KMS-11 (cell line): ENCODE measurements around the gene APOBEC3C.
"Not testable (repeated sequence)": the region's sequence is repeated elsewhere in the genome, so short reads cannot be mapped to it uniquely, and the experiment has no call there.

Experiments used
- H2AFZ ChIP-seq: fragments of 200-600 bp; sonication (generic); 2 replicates; pipeline ENCODE4 v1.6.1; 2016; ENCODE audit warnings: antibody characterized with exemption, mixed run types, low read depth
- H3K27ac ChIP-seq: fragments of 200-600 bp; sonication (generic); 2 replicates; pipeline ENCODE4 v1.6.1; 2016; ENCODE audit warnings: mild to moderate bottlenecking, mixed run types
- H3K27me3 ChIP-seq: fragments of 200-600 bp; sonication (generic); 2 replicates; pipeline ENCODE4 v1.6.1; 2017; ENCODE audit warnings: mild to moderate bottlenecking, low read depth, mixed run types, moderate library complexity; ENCODE audit not compliant: insufficient read depth
- H3K36me3 ChIP-seq: fragments of 200-600 bp; sonication (generic); 2 replicates; pipeline ENCODE4 v1.6.1; 2017; ENCODE audit warnings: mild to moderate bottlenecking, mixed run types; ENCODE audit not compliant: insufficient read depth
- H3K4me1 ChIP-seq: fragments of 200-600 bp; sonication (generic); 2 replicates; pipeline ENCODE4 v1.6.1; 2016; ENCODE audit warnings: mild to moderate bottlenecking, low read depth, mixed run types; ENCODE audit not compliant: poor library complexity, severe bottlenecking
- H3K4me2 ChIP-seq: fragments of 200-600 bp; sonication (generic); 2 replicates; pipeline ENCODE4 v1.7.0; 2016; ENCODE audit warnings: mild to moderate bottlenecking, mixed run types
- H3K4me3 ChIP-seq: fragments of 200-600 bp; sonication (generic); IDR thresholded peaks from 2 replicates; pipeline ENCODE4 v1.6.1; 2017; ENCODE audit warnings: low read depth, low read length, mixed read lengths; ENCODE audit not compliant: insufficient read depth
- H3K79me2 ChIP-seq: fragments of 200-600 bp; sonication (generic); 2 replicates; pipeline ENCODE4 v1.6.1; 2016; ENCODE audit warnings: low read depth, mixed run types; ENCODE audit not compliant: insufficient read depth
- H3K9ac ChIP-seq: fragments of 200-600 bp; sonication (generic); 2 replicates; pipeline ENCODE4 v1.6.1; 2016; ENCODE audit warnings: mild to moderate bottlenecking, mixed run types
- H4K20me1 ChIP-seq: fragments of 200-600 bp; sonication (generic); 2 replicates; pipeline ENCODE4 v1.6.1; 2016; ENCODE audit warnings: mild to moderate bottlenecking, mixed run types; ENCODE audit not compliant: insufficient read depth
- TF ChIP-seq, protein P1 (sequence below): fragments of 200-600 bp; sonication (generic); conservative IDR thresholded peaks from 2 replicates; pipeline ENCODE4 v1.6.1; 2017; ENCODE audit warnings: low read depth, mild to moderate bottlenecking, antibody characterized with exemption, low read length, moderate library complexity, mixed read lengths

APOBEC3C gene

DNA sequence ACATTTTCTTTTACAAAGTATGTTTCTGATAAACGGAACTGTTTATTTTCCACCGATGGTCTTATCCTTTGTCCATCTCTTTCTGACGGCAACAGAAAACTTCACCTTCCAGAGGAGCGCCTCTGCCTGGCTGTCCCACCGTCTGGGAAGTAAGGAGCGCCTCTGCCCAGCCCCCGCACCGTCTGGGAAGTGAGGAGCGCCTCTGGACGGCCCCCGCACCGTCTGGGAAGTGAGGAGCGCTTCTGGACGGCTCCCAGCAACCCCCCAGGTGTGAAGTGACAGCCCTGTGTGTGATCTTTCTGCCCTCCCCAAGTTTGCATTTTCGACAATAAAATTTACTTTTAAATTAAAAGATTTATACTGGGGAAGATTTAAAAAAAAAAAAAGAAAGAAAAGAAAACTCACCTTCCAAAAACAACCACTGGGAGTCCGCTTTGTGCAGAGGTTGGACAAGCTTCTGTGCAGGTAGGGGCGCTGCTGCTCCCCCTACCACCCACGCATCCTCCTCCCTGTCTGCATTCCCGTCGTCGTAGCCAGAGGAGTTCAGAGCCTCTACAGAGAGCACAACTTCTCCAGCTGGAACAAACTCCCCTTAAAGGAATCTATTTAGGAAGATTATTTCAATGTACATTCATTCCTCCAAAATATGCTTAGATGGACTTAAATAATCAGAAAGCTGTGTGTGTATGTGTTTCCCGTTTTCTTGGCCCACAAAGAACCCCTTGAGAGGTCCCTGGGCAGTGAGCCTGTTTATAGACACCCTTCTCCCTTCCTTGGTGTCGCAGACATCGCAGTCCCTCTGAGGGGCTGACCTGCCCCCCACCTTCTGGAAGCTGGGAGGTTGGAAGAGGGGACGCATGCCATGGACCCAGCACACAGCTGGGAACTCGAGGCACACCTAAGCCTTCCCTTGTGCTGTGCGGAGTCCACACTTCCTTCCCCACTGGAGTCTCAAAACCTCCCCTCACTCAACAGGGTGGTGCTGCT lies 32.8 kb upstream of the APOBEC3C start:
- H4K20me1 ChIP-seq, result no peaks in the 10 kb centered on the region
- H3K4me3 ChIP-seq, result no peak overlapping the region
- H3K4me1 ChIP-seq, result peaks cover 5% of the 10 kb centered on the region
- H3K79me2 ChIP-seq, result no peaks in the 10 kb centered on the region
- H3K4me2 ChIP-seq, result no peak overlapping the region
- no peak overlapping the region for H3K27ac ChIP-seq
- no peak overlapping the region for H3K9ac ChIP-seq
- H2AFZ ChIP-seq, result no peak overlapping the region; the same call in 1 of the 2 replicates
- H3K27me3 ChIP-seq, result no peaks in the 10 kb centered on the region
- TF ChIP-seq, protein P1, sequence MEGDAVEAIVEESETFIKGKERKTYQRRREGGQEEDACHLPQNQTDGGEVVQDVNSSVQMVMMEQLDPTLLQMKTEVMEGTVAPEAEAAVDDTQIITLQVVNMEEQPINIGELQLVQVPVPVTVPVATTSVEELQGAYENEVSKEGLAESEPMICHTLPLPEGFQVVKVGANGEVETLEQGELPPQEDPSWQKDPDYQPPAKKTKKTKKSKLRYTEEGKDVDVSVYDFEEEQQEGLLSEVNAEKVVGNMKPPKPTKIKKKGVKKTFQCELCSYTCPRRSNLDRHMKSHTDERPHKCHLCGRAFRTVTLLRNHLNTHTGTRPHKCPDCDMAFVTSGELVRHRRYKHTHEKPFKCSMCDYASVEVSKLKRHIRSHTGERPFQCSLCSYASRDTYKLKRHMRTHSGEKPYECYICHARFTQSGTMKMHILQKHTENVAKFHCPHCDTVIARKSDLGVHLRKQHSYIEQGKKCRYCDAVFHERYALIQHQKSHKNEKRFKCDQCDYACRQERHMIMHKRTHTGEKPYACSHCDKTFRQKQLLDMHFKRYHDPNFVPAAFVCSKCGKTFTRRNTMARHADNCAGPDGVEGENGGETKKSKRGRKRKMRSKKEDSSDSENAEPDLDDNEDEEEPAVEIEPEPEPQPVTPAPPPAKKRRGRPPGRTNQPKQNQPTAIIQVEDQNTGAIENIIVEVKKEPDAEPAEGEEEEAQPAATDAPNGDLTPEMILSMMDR, result no peak
- no peaks in the 10 kb centered on the region for H3K36me3 ChIP-seq

DNA sequence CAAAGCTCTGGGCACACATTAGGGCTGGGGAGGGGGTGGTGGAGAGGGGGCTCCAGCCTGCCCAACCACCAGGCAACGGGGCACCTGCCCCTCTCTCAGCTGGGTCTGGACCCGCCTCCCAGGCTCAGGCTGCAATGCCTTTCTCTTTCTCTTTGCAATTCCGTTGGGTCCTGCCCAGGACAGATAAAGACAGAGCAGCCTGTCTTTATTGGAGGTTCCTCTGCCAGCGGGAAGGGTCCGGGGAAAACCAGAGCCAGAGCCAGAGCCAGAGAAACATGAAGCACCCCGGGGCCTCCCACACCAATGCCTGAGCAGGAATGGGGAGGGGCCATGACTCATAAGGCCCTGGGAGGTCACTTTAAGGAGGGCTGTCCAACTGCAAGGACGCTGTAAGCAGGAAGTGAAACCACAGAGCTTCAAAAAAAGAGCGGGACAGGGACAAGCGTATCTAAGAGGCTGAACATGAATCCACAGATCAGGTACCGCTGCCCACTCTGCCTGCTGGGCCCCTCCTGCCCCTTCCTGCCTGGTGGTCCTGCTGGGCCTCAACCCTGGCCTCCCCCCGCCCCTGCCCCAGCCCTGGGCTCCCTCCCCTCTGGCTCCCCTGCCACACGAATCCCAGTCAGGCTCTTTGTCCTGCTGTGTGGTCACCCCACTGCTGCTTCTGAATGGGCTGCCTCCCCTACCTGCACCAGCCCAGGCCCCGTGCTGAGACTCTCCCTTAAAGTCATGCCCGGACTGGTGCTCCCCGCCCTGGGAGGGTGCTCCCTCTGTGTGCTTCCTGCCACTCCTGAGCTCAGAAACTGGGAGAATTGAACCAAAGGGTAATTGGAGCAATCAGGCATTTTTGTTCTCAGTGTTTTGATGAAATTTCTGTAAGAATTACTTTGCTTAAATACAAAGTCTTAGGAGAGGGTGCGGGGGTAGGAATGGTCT lies 31.8 kb upstream of the APOBEC3C start, which contains the start of gene APOBEC3B:
APOBEC3B (plus strand) TSS at position 356 of the 936 bp plus-strand sequence; CDS start at position 463, 107 bp downstream.
- Histone ChIP-seq H3K4me3 (no peak within 1 kb of the TSS), H2AFZ (peak within 1 kb of the TSS; percentile 30; the same call in 1 of the 2 replicates), H3K4me2 (no peak within 1 kb of the TSS), H3K27me3 (no peaks in the 10 kb centered on the region), H4K20me1 (no peaks in the 10 kb centered on the region), H3K79me2 (no peaks in the 10 kb centered on the region), H3K4me1 (peaks cover 5% of the 10 kb centered on the region), H3K9ac (peak within 1 kb of the TSS; percentile 39; the same call in 1 of the 2 replicates), H3K36me3 (no peaks in the 10 kb centered on the region), H3K27ac (peak within 1 kb of the TSS; percentile 50)
- TF ChIP-seq, protein P1, result no peak

DNA sequence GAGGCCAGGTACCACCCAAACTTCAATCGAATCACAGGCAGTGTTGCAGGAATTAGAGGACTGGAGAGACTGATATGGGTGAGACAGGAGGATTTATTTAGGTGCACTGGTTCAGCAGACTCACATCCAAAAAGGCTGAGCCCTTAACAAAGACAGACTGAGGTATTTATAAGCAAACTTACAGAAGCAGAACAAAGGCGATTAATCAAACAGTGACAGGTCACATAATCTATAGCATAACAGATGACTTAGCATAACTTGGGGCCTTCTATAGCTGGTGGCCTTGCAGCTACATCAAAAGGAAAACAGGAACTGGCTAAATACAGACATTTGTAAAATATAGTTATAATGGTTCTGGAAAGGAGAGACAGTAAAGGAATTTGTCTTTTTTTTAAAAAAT lies 29.8 kb upstream of the APOBEC3C start:
- no peak overlapping the region for H3K4me3 ChIP-seq
- H2AFZ ChIP-seq, result no peak overlapping the region
- no peaks in the 10 kb centered on the region for H3K36me3 ChIP-seq
- no peak overlapping the region; the same call in 1 of the 2 replicates for H3K4me2 ChIP-seq
- H3K27ac ChIP-seq, result peak overlapping the region; percentile 66
- H3K4me1 ChIP-seq, result peaks cover 5% of the 10 kb centered on the region
- H3K27me3 ChIP-seq, result no peaks in the 10 kb centered on the region
- H4K20me1 ChIP-seq, result no peaks in the 10 kb centered on the region
- no peak overlapping the region for H3K9ac ChIP-seq
- no peaks in the 10 kb centered on the region for H3K79me2 ChIP-seq
- TF ChIP-seq, protein P1, result no peak

DNA sequence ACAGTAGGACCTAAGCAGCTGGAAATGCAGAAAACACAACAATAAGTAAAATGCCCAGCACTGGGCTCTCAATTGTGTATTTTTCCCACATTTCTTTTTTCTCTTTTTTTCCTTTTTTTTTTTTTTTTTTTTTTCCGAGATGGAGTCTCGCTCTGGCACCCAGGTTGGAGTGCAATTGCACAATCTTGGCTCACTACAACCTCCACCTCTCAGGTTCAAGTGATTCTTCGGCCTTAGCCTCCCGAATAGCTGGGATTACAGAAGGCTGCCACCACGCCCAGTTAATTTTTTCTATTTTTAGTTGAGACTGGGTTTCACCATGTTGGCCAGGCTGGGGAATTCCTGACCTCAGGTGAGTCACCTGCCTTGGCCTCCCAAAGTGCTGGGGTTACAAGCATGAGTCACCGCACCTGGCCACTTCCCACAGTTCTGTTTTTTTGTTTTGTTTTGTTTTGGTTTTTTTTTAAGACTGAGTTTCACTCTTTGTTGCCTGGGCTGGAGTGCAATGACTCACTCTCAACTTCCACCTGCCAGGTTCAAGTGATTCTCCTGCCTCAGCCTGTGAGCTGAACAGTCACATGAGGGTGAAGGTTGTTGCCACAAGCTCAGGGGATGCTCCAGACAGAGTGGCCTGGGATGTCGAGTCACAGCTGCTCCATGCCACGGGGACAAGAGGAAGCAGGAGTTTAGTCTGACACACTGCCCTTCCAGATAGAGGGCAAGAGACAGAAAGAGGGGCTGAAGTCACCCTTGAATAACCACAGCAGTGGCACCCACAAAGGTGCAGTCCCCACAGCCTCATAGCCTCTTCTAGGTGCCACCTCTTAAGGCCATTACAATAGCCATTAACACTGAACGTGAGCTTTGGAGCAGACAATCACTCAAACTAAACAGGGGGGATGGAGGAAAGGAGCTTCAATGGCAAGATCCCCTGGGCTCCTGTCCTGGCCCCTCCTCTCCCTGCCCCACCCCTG lies 29.0 kb upstream of the APOBEC3C start:
- not testable (repeated sequence) for H4K20me1 ChIP-seq, H3K4me3 ChIP-seq, H3K4me1 ChIP-seq, H2AFZ ChIP-seq, H3K79me2 ChIP-seq, H3K9ac ChIP-seq, H3K27me3 ChIP-seq, H3K36me3 ChIP-seq
- Histone ChIP-seq H3K4me2 (peak overlapping the region; percentile 13; the same call in 1 of the 2 replicates), H3K27ac (peak overlapping the region; percentile 66)
